WTC11 (cell line): Measurements from ENCODE around the gene PARD3B.

Source experiments
- CTCF ChIP-seq: fragments of 200-600 bp; IDR thresholded peaks from 2 replicates; pipeline ENCODE4 v1.8.0; 2022; ENCODE audit warnings: antibody characterized with exemption
- GABPB1 ChIP-seq: sonication (generic); formaldehyde crosslinking; IDR thresholded peaks from 2 replicates; pipeline ENCODE4 v1.8.1; 2023; ENCODE audit warnings: mild to moderate bottlenecking, missing genetic modification reagents
- GRHL2 ChIP-seq: fragments of 250-450 bp; sonication (Bioruptor Pico); IDR thresholded peaks from 2 replicates; pipeline ENCODE4 v1.8.0; 2022; ENCODE audit warnings: mild to moderate bottlenecking, moderate library complexity; ENCODE audit not compliant: insufficient replicate concordance, severe bottlenecking
- IRF1 ChIP-seq: sonication (generic); formaldehyde crosslinking; IDR thresholded peaks from 2 replicates; pipeline ENCODE4 v1.8.0; 2023; ENCODE audit warnings: missing genetic modification reagents
- JAZF1 ChIP-seq: fragments of 250-450 bp; sonication (Bioruptor Pico); IDR thresholded peaks from 2 replicates; pipeline ENCODE4 v1.9.0; 2021; ENCODE audit warnings: moderate library complexity, mild to moderate bottlenecking, inconsistent platforms
- MXD4 ChIP-seq: fragments of 250-450 bp; sonication (Bioruptor Pico); IDR thresholded peaks from 2 replicates; pipeline ENCODE4 v1.8.0; 2021; ENCODE audit warnings: mild to moderate bottlenecking, moderate library complexity, borderline replicate concordance
- USF2 ChIP-seq: sonication (generic); formaldehyde crosslinking; IDR thresholded peaks from 2 replicates; pipeline ENCODE4 v1.8.1; 2023; ENCODE audit warnings: mild to moderate bottlenecking, missing genetic modification reagents, moderate library complexity
- ZBTB43 ChIP-seq: sonication (generic); formaldehyde crosslinking; IDR thresholded peaks from 2 replicates; pipeline ENCODE4 v1.8.1; 2023; ENCODE audit warnings: mild to moderate bottlenecking, missing genetic modification reagents
- ZNF138 ChIP-seq: sonication (generic); formaldehyde crosslinking; conservative IDR thresholded peaks from 2 replicates; pipeline ENCODE4 v1.8.1; 2022; ENCODE audit warnings: mild to moderate bottlenecking, moderate library complexity, missing genetic modification reagents

GRCh38 chr2:205644018-205644417 lies 1098.7 kb downstream of the PARD3B start:
- TF ChIP-seq CTCF, result no peak
- TF ChIP-seq GABPB1 (CRISPR knock-in tag), result no peak
- TF ChIP-seq USF2 (CRISPR knock-in tag), result no peak
- no peak for TF ChIP-seq IRF1 (CRISPR knock-in tag)
- TF ChIP-seq ZBTB43 (CRISPR knock-in tag), result no peak
- TF ChIP-seq JAZF1, result no peak
- no peak for TF ChIP-seq GRHL2 (CRISPR knock-in tag)
- no peak for TF ChIP-seq ZNF138 (CRISPR knock-in tag)
- TF ChIP-seq MXD4 (CRISPR knock-in tag), result no peak
